B cell (primary cell): ENCODE data around the gene SPAG6. TPM values are rescaled to one million over a fixed set of nuclear protein-coding genes. Genes with fewer than 3 reads are reported as not detected.
A peak's percentile ranks its signal among the peaks of the same experiment; 100 is the strongest.

Experiments
- ATAC-seq: fragments of 200-7000 bp; cut with Tn5 transposase; one replicate; pipeline ENCODE4 v1.10.0; 2021; ENCODE audit warnings: low read depth, mild to moderate bottlenecking, moderate number of reproducible peaks, moderate library complexity
- CTCF ChIA-PET: fragments of 350-600 bp; sonication (Branson Sonifier 250); formaldehyde crosslinking; loops from one replicate; lab custom pipeline; 2021; ENCODE audit warnings: antibody characterized with exemption, inconsistent platforms; lab: Charles Lee
- POLR2A ChIA-PET: fragments of 350-600 bp; sonication (Branson Sonifier 250); formaldehyde crosslinking; loops from one replicate; lab custom pipeline; 2021; ENCODE audit warnings: antibody characterized with exemption; lab: Charles Lee
- DNase-seq: peaks from one replicate; pipeline ENCODE4 v3.0.0; 2013
- H2AFZ ChIP-seq: 2 replicates; pipeline ENCODE4 v1.6.1; 2012; ENCODE audit warnings: mild to moderate bottlenecking, low read depth, low read length; ENCODE audit not compliant: insufficient read depth, poor library complexity, severe bottlenecking
- H3K27ac ChIP-seq, 2 donors: 1 replicate in 1 of 2; 2 replicates in 1 of 2; pipeline ENCODE4 v1.5.1; 2012 to 2013; ENCODE audit warnings: low read length in 2 of 2, mild to moderate bottlenecking in 2 of 2, moderate library complexity in 1 of 2
- H3K27me3 ChIP-seq, 4 experiments: fragments of 200-600 bp in 1 of 4; sonication (generic) in 1 of 4; replicated peaks in 1 of 4; 1 replicate in 2 of 4; 2 replicates in 2 of 4; pipeline versions ENCODE4 v1.6.1 to v1.7.0; 2013 to 2016; ENCODE audit warnings: low read length in 3 of 4, mild to moderate bottlenecking in 2 of 4, mixed read lengths in 1 of 4, moderate library complexity in 1 of 4; ENCODE audit not compliant: insufficient read depth in 4 of 4, control insufficient read depth in 3 of 4; ENCODE audit errors: control extremely low read depth in 1 of 4
- H3K36me3 ChIP-seq, 2 experiments: replicated peaks in 1 of 2; 1 replicate in 1 of 2; 2 replicates in 1 of 2; pipeline versions ENCODE4 v1.6.1 to v1.7.1; 2013; ENCODE audit warnings: low read length in 1 of 2; ENCODE audit not compliant: insufficient read depth in 2 of 2, control insufficient read depth in 1 of 2; ENCODE audit errors: control extremely low read depth in 1 of 2, extremely low read depth in 1 of 2
- H3K4me1 ChIP-seq, 2 donors: fragments of 200-600 bp in 1 of 2; sonication (generic) in 1 of 2; 1 replicate in 1 of 2; 2 replicates in 1 of 2; pipeline versions ENCODE4 v1.5.1 to v1.6.1; 2013 to 2017; ENCODE audit warnings: low read length in 2 of 2; ENCODE audit not compliant: control insufficient read depth in 2 of 2, insufficient read depth in 2 of 2
- H3K4me2 ChIP-seq: replicated peaks from 2 replicates; pipeline ENCODE3; 2012; ENCODE audit warnings: mild to moderate bottlenecking, low read depth, low read length; ENCODE audit not compliant: poor library complexity, severe bottlenecking
- H3K4me3 ChIP-seq, 5 experiments: fragments of 200-600 bp in 1 of 5; sonication (generic) in 1 of 5; 1 replicate in 3 of 5; 2 replicates in 2 of 5; pipeline versions ENCODE4 v1.5.1 to v1.7.0; 2011 to 2016; ENCODE audit warnings: low read length in 4 of 5, mild to moderate bottlenecking in 4 of 5, low read depth in 2 of 5, control low read depth in 1 of 5, moderate library complexity in 1 of 5; ENCODE audit not compliant: insufficient read depth in 1 of 5; ENCODE audit errors: control extremely low read depth in 1 of 5, extremely low read depth in 1 of 5
- H3K79me2 ChIP-seq: fragments of 200-600 bp; sonication (generic); one replicate; pipeline ENCODE4 v1.6.0; 2016; ENCODE audit warnings: low read length; ENCODE audit not compliant: control insufficient read depth, insufficient read depth
- H3K9ac ChIP-seq: fragments of 200-600 bp; sonication (generic); 2 replicates; pipeline ENCODE4 v1.6.1; 2017; ENCODE audit warnings: mild to moderate bottlenecking, low read length, moderate library complexity
- H3K9me3 ChIP-seq, 3 donors: one replicate each; pipeline versions ENCODE4 v1.6.1 to v1.7.1; 2013; ENCODE audit warnings: low read length in 2 of 3; ENCODE audit not compliant: control insufficient read depth in 2 of 3, insufficient read depth in 1 of 3; ENCODE audit errors: control extremely low read depth in 1 of 3
- H4K20me1 ChIP-seq: 2 replicates; pipeline ENCODE4 v1.6.0; 2012; ENCODE audit warnings: mild to moderate bottlenecking, low read length; ENCODE audit not compliant: insufficient read depth, control insufficient read depth, poor library complexity, severe bottlenecking
- H3K27ac Mint-ChIP-seq: one replicate; pipeline ENCODE4 v1.8.0; 2021; ENCODE audit warnings: mixed read lengths
- H3K27me3 Mint-ChIP-seq: one replicate; pipeline ENCODE4 v1.8.0; 2021; ENCODE audit warnings: mixed read lengths
- H3K4me1 Mint-ChIP-seq: one replicate; pipeline ENCODE4 v1.8.0; 2021; ENCODE audit warnings: mixed read lengths
- H3K4me3 Mint-ChIP-seq: one replicate; pipeline ENCODE4 v1.8.0; 2021; ENCODE audit warnings: mixed read lengths
- H3K9me3 Mint-ChIP-seq: one replicate; pipeline ENCODE4 v1.8.0; 2022; ENCODE audit warnings: mixed read lengths; ENCODE audit not compliant: insufficient read depth
- CTCF ChIP-seq: fragments of 200-600 bp; IDR thresholded peaks from one replicate; pipeline ENCODE4 v1.8.0; 2022; ENCODE audit warnings: antibody characterized with exemption, mild to moderate bottlenecking
- EZH2 ChIP-seq: IDR thresholded peaks from 2 replicates; pipeline ENCODE4 v1.6.1; 2012; ENCODE audit warnings: borderline replicate concordance, low read depth, mild to moderate bottlenecking, moderate library complexity, low read length; ENCODE audit not compliant: insufficient read depth, poor library complexity, severe bottlenecking
- WGBS: methylation state at CpG from one replicate; pipeline ENCODE4 v1.1.5; 2013; ENCODE audit warnings: missing lambda C conversion rate; ENCODE audit not compliant: insufficient coverage; 5-methylcytosine and 5-hydroxymethylcytosine counted together
- intact Hi-C: fragments of 100-400 bp; cut with micrococcal nuclease; formaldehyde crosslinking; loops from one replicate; pipeline ENCODE4 v1.10.0; 2022
- polyA plus RNA-seq: library from polyadenylated mRNA; depleted of rRNA; stranded (reverse); fragments of >200 nt; gene quantifications from 2 replicates; pipeline ENCODE4 v1.2.3, GENCODE V29; 2012
- total RNA-seq, 2 donors: library from RNA; stranded (reverse); fragments of 120-200 nt in 1 of 2; gene quantifications; 1 replicate in 1 of 2; 2 replicates in 1 of 2; pipeline versions ENCODE4 v1.2.3 to v1.2.4, GENCODE V29; 2013 to 2022

SPAG6 gene
- total and polyA plus RNA-seq, 2 donors (not counting 1 experiment from before 2014, with no cell fraction given), result not detected

- Histone ChIP-seq H3K27ac (peak overlapping the region in 1 of 2 donors; percentile 96), H2AFZ (peak overlapping the region; percentile 93), H4K20me1 (no peaks in the 10 kb centered on the region), H3K4me1 (peaks cover 21 to 30% of the 10 kb centered on the region in 2 donors), H3K27me3 (no peaks in the 10 kb centered on the region), H3K4me3 (no peak overlapping the region), H3K9me3 (no peaks in the 10 kb centered on the region), H3K9ac (peak overlapping the region; percentile 91), H3K36me3 (no peaks in the 10 kb centered on the region), H3K79me2 (peaks cover 26% of the 10 kb centered on the region), H3K4me2 (peak overlapping the region; percentile 87)
- no peaks in the 10 kb centered on the region for H3K27me3 Mint-ChIP-seq
- CTCF ChIA-PET, result interaction anchor here (0.5 to 1.7 kb wide), 5 partner anchors 16 to 943 kb away, joined by 3 to 7 read pairs (median 3); no protein-coding TSS in a partner anchor
- POLR2A ChIA-PET, result interaction anchor here (0.7 to 1.2 kb wide), 3 partner anchors 16 to 1015 kb away, joined by 3 to 4 read pairs (median 3); no protein-coding TSS in a partner anchor
- peaks cover 46% of the 10 kb centered on the region for H3K4me1 Mint-ChIP-seq
- no peak for DNase-seq
- intact Hi-C loops, result loop anchor here (5.0 kb wide), 1 partner anchor 164 kb away; no protein-coding TSS in a partner anchor
- H3K9me3 Mint-ChIP-seq, result no peaks in the 10 kb centered on the region
- no CpG with 5 or more reads among the region's 4 CpGs for WGBS
- TF ChIP-seq EZH2, result no peak
- no peak for TF ChIP-seq CTCF
- ATAC-seq, result no peak
- peak overlapping the region; percentile 98 for H3K4me3 Mint-ChIP-seq
- H3K27ac Mint-ChIP-seq, result peak overlapping the region; percentile 99
Observed at GRCh38 chr10:22438711-22439110, 93.4 kb downstream of the SPAG6 start.

GRCh38 chr10:22442063-22442462 lies 96.8 kb downstream of the SPAG6 start:
- H3K27ac ChIP-seq, result no peak overlapping the region
- Mint-ChIP-seq H3K27me3 (no peaks in the 10 kb centered on the region), H3K27ac (no peak overlapping the region), H3K4me3 (no peak overlapping the region), H3K4me1 (peaks cover 39% of the 10 kb centered on the region), H3K9me3 (no peaks in the 10 kb centered on the region)
- no peak overlapping the region for H3K9ac ChIP-seq
- no peak overlapping the region for H2AFZ ChIP-seq
- H3K4me2 ChIP-seq, result no peak overlapping the region
- POLR2A ChIA-PET, result no interaction called here
- H3K4me3 ChIP-seq, result no peak overlapping the region
- CTCF ChIA-PET, result interaction anchor here (1.2 kb wide), 1 partner anchor 102 kb away, joined by 3 read pairs; no protein-coding TSS in a partner anchor
- H3K4me1 ChIP-seq, result peaks cover 18 to 30% of the 10 kb centered on the region in 2 donors
- no peaks in the 10 kb centered on the region for H3K9me3 ChIP-seq
- DNase-seq (no peak), ATAC-seq (no peak)
- H3K36me3 ChIP-seq, result no peaks in the 10 kb centered on the region
- no peaks in the 10 kb centered on the region for H4K20me1 ChIP-seq
- intact Hi-C loops, result no loop called here
- H3K79me2 ChIP-seq, result peaks cover 36% of the 10 kb centered on the region
- H3K27me3 ChIP-seq, result no peaks in the 10 kb centered on the region
- TF ChIP-seq CTCF, result no peak
- TF ChIP-seq EZH2, result no peak
